Fibroblast of skin of right quadriceps (primary cell): Measurements from ENCODE around the gene ASCL1.

Experiments used
- DNase-seq: peaks from one replicate; pipeline ENCODE4 v3.0.0-alpha.2; 2013

ASCL1 gene

GRCh38 chr12:102980350-102980749, 22.9 kb downstream of the ASCL1 start:
- no peak for DNase-seq

GRCh38 chr12:102990419-102990818, 32.9 kb downstream of the ASCL1 start:
- no peak for DNase-seq

- DNase-seq, result no peak
Observed at GRCh38 chr12:102992297-102992696, 34.8 kb downstream of the ASCL1 start.

GRCh38 chr12:102992720-102993119, 35.2 kb downstream of the ASCL1 start:
- DNase-seq, result no peak

GRCh38 chr12:102993537-102993936, 36.1 kb downstream of the ASCL1 start:
- DNase-seq, result no peak

- DNase-seq, result no peak
Observed at GRCh38 chr12:102995372-102995771, 37.9 kb downstream of the ASCL1 start.
